ENCODE data around the gene SLC7A14. TPM values are rescaled to one million over a fixed set of nuclear protein-coding genes. Genes with fewer than 3 reads are reported as not detected.

Gene SLC7A14
- total and polyA plus RNA-seq, 2 donors (not counting 1 experiment from before 2014, with no cell fraction given) = not detected

DNA sequence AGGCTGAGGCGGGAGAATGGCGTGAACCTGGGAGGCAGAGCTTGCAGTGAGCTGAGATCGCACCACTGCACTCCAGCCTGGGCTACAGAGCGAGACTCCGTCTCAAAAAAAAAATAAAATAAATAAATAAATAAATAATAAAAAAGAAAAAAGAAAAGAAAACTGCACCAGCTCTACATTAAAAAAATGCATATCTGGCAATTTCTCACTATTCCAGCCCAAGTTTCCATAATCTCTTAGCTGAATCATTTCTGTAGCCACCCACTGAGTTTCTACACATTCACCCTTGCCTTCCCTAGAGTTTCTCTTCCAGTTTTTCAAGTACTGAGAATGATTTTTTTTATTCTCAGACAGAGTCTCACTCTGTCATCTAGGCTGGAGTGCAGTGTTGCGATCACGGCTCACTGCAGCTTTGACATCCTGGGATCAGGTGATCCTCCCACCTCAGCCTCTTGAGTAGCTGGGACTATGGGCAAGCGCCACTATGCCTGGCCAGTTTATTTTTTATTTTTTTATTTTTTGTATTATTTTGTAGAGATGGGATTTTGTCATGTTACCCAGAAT, 24.5 kb upstream of the SLC7A14 start:
- Histone ChIP-seq H4K20me1 (ENCODE audit: control insufficient read depth, insufficient read depth, low read length, poor library complexity, severe bottlenecking) (no peaks in the 10 kb centered on the region), H3K4me2 (replicated peaks; ENCODE audit: low read depth, low read length, poor library complexity, severe bottlenecking) (no peak overlapping the region), H3K9ac (ENCODE audit: low read length) (no peak overlapping the region), H3K79me2 (ENCODE audit: control insufficient read depth, insufficient read depth, low read length) (no peaks in the 10 kb centered on the region), H3K9me3 (ENCODE audit: control extremely low read depth in 1 of 3, control insufficient read depth in 2 of 3, insufficient read depth in 1 of 3, low read length in 2 of 3) (peaks cover 0 to 2% (median 1%) of the 10 kb centered on the region in 3 donors), H3K27me3 (replicated peaks in 1 of 4; ENCODE audit: control extremely low read depth in 1 of 4, control insufficient read depth in 3 of 4, insufficient read depth in 4 of 4, low read length in 3 of 4) (peaks cover 0 to 11% (median 2%) of the 10 kb centered on the region in 4 experiments), H3K36me3 (replicated peaks in 1 of 2; ENCODE audit: control extremely low read depth in 1 of 2, control insufficient read depth in 1 of 2, extremely low read depth in 1 of 2, insufficient read depth in 2 of 2, low read length in 1 of 2) (no peaks in the 10 kb centered on the region), H3K4me1 (ENCODE audit: control insufficient read depth in 2 of 2, insufficient read depth in 2 of 2, low read length in 2 of 2) (no peaks in the 10 kb centered on the region), H3K4me3 (ENCODE audit: control extremely low read depth in 1 of 5, extremely low read depth in 1 of 5, insufficient read depth in 1 of 5, low read depth in 2 of 5, low read length in 4 of 5) (no peak overlapping the region), H2AFZ (ENCODE audit: insufficient read depth, low read depth, low read length, poor library complexity, severe bottlenecking) (no peak overlapping the region), H3K27ac (ENCODE audit: low read length in 2 of 2) (no peak overlapping the region)
- ATAC-seq (ENCODE audit: low read depth) = no peak
- 80% methylated on average over 2 of the region's 8 CpGs for WGBS (ENCODE audit: insufficient coverage)
- H3K9me3 Mint-ChIP-seq (ENCODE audit: insufficient read depth) = no peaks in the 10 kb centered on the region
- DNase-seq = no peak
- H3K4me3 Mint-ChIP-seq = no peak overlapping the region
- TF ChIP-seq, protein P1, sequence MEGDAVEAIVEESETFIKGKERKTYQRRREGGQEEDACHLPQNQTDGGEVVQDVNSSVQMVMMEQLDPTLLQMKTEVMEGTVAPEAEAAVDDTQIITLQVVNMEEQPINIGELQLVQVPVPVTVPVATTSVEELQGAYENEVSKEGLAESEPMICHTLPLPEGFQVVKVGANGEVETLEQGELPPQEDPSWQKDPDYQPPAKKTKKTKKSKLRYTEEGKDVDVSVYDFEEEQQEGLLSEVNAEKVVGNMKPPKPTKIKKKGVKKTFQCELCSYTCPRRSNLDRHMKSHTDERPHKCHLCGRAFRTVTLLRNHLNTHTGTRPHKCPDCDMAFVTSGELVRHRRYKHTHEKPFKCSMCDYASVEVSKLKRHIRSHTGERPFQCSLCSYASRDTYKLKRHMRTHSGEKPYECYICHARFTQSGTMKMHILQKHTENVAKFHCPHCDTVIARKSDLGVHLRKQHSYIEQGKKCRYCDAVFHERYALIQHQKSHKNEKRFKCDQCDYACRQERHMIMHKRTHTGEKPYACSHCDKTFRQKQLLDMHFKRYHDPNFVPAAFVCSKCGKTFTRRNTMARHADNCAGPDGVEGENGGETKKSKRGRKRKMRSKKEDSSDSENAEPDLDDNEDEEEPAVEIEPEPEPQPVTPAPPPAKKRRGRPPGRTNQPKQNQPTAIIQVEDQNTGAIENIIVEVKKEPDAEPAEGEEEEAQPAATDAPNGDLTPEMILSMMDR (IDR thresholded peaks at IDR 0.05) = no peak
- TF ChIP-seq EZH2 (IDR thresholded peaks at IDR 0.05; ENCODE audit: borderline replicate concordance, insufficient read depth, low read depth, low read length, poor library complexity, severe bottlenecking) = no peak
- no peaks in the 10 kb centered on the region for H3K4me1 Mint-ChIP-seq
- CTCF ChIA-PET = no interaction called here
- peaks cover 30% of the 10 kb centered on the region for H3K27me3 Mint-ChIP-seq
- intact Hi-C loops (cut with micrococcal nuclease) = no loop called here
- H3K27ac Mint-ChIP-seq = no peak overlapping the region
- POLR2A ChIA-PET = no interaction called here

DNA sequence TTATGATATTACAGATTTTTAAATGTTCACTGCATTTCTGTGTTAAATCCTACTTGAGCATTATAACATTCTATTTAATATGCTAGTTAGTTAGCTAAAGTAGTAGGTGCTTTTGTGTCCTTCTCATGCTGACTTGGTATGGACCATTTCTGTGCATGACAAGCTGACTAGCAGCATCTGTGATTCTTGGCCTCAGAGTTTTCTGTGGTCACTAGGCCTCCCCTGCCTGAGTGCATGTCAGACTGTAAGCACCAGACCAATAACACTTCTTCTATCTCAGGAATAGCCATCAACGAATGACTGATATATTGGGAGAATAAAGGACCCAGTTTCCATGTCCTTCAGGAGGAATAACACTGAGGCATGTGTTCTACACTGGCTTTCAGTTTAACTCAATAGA, 22.6 kb upstream of the SLC7A14 start:
- no peak overlapping the region for H3K4me3 ChIP-seq (ENCODE audit: control extremely low read depth in 1 of 5, extremely low read depth in 1 of 5, insufficient read depth in 1 of 5, low read depth in 2 of 5, low read length in 4 of 5)
- H3K4me3 Mint-ChIP-seq = no peak overlapping the region
- no peak overlapping the region for H3K9ac ChIP-seq (ENCODE audit: low read length)
- TF ChIP-seq EZH2 (IDR thresholded peaks at IDR 0.05; ENCODE audit: borderline replicate concordance, insufficient read depth, low read depth, low read length, poor library complexity, severe bottlenecking) = no peak
- TF ChIP-seq, protein P1 (IDR thresholded peaks at IDR 0.05) = no peak
- no peaks in the 10 kb centered on the region for H3K4me1 ChIP-seq (ENCODE audit: control insufficient read depth in 2 of 2, insufficient read depth in 2 of 2, low read length in 2 of 2)
- H3K36me3 ChIP-seq (replicated peaks in 1 of 2; ENCODE audit: control extremely low read depth in 1 of 2, control insufficient read depth in 1 of 2, extremely low read depth in 1 of 2, insufficient read depth in 2 of 2, low read length in 1 of 2) = no peaks in the 10 kb centered on the region
- no peaks in the 10 kb centered on the region for H3K9me3 Mint-ChIP-seq (ENCODE audit: insufficient read depth)
- peaks cover 0 to 1% (median 0%) of the 10 kb centered on the region in 3 donors for H3K9me3 ChIP-seq (ENCODE audit: control extremely low read depth in 1 of 3, control insufficient read depth in 2 of 3, insufficient read depth in 1 of 3, low read length in 2 of 3)
- intact Hi-C loops (cut with micrococcal nuclease) = no loop called here
- DNase-seq (no peak), ATAC-seq (ENCODE audit: low read depth) (no peak)
- ChIA-PET CTCF (no interaction called here), POLR2A (no interaction called here)
- H3K79me2 ChIP-seq (ENCODE audit: control insufficient read depth, insufficient read depth, low read length) = no peaks in the 10 kb centered on the region
- H3K27ac Mint-ChIP-seq = no peak overlapping the region
- H3K4me2 ChIP-seq (replicated peaks; ENCODE audit: low read depth, low read length, poor library complexity, severe bottlenecking) = no peak overlapping the region
- no CpG with 5 or more reads among the region's 1 CpG for WGBS (ENCODE audit: insufficient coverage)
- H3K4me1 Mint-ChIP-seq = no peaks in the 10 kb centered on the region
- H3K27me3 ChIP-seq (replicated peaks in 1 of 4; ENCODE audit: control extremely low read depth in 1 of 4, control insufficient read depth in 3 of 4, insufficient read depth in 4 of 4, low read length in 3 of 4) = peaks cover 0 to 5% (median 0%) of the 10 kb centered on the region in 4 experiments
- H2AFZ ChIP-seq (ENCODE audit: insufficient read depth, low read depth, low read length, poor library complexity, severe bottlenecking) = no peak overlapping the region
- no peaks in the 10 kb centered on the region for H4K20me1 ChIP-seq (ENCODE audit: control insufficient read depth, insufficient read depth, low read length, poor library complexity, severe bottlenecking)
- H3K27ac ChIP-seq (ENCODE audit: low read length in 2 of 2) = no peak overlapping the region
- H3K27me3 Mint-ChIP-seq = peaks cover 41% of the 10 kb centered on the region
